GM21381 (cell line): ENCODE measurements around the gene RPN2.

Source experiments
- ATAC-seq: cut with Tn5 transposase; IDR thresholded peaks from one replicate; pipeline ENCODE4 v1.9.1; 2021; ENCODE audit warnings: mild to moderate bottlenecking, moderate library complexity; ENCODE audit not compliant: unreplicated experiment

RPN2 gene

DNA sequence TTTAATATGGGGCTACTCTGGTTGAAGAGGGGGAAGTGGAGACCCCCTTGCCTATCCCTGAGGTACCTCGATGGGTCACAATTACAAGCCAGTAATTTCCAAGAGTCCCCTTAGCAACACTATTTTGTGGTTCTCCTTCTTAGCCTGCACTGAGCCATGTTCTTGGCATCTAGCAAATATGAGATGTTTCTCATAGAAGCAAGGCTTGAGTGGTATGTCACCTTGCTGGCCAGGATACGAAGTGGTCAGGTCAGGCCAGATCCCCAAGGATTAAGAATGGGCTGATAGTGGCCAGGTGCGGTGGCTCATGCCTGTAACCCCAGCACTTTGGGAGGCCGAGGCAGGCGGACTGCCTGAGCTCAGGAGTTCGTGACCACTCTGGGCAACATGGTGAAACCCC, 84.6 kb downstream of the RPN2 start:
- ATAC-seq, result no peak

DNA sequence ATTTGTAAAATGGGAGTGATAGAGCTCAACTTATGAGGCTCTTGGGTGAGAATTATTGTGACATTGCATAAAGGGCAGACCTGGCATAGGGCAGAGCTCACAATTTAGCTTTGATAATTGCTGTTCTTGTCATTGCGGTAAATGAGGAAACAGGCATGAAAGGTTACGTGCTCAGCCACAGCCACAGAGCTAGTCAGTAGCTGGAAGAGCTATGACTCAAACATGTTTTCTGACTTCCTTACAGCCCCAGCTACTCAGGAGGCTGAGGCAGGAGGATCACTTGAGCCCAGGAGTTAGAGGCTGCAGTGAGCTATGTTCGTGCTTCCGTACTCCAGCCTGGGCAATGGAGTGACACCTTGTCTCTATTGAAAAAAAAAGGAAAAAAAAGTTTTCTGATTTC, 86.0 kb downstream of the RPN2 start:
- no peak for ATAC-seq

DNA sequence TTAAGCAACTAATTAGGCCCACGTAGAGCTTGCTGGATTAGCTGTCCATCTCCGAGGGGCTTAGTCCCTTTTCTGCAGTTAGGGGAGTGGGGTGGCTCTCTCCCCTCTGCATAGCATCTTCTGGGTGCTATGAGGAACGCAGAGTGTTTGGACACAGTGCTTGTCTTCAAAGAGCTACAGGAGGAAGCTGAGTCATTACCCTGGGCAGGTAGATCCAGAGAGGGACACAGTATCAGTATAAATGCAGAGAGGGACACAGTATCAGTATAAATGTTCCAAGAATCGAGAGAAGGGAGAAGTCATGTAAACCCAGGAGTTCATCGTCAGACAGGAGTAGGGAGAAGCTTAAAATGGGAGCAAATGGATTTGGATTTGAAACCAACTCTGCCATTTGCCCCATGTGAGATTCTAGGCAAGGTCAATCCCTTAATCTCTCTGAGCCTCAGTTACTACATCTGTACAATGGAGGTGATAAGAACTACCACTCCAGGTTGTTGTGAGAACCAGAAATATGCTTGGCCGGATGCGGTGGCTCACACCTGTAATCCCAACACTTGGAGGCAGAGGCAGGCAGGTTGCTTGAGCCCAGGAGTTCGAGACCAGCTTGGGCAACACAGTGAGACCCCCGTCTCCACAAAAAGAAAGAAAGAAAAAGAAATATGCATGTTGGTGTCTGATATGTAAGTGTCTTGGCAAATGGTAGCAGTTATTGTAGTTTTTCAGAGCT, 88.0 kb downstream of the RPN2 start:
- no peak for ATAC-seq

DNA sequence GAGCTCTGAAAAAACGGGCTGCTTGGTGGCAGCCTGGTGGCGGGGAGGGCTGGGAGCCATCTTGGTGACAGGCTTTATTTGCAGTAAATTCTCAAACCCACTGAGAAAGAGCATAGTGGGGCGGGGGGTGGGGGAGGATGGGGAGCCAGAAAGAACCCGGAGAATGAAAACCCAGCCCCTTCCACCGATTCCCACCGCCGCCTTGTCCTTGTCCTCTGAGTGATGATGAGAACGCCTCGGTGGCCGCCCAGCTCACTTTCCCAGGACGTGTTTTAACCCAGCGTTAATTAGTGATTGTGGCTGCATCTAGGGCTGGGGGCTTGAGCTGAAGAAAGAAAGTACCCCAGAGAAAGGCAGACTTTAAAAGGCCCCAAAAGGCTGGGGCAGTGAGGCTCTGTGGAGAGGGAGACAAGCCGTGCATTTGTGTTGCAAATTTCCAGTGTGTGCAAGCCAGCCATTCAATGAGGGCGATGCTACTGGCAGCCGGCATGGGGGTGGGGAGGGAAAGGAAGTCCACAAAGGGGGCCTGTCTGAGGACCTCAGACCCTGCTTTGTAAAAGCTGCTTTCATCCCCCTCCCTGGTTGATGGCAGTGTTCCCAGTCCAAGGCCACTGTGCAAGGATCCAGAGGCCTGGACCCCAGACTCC, 88.7 kb downstream of the RPN2 start:
- ATAC-seq, result no peak

DNA sequence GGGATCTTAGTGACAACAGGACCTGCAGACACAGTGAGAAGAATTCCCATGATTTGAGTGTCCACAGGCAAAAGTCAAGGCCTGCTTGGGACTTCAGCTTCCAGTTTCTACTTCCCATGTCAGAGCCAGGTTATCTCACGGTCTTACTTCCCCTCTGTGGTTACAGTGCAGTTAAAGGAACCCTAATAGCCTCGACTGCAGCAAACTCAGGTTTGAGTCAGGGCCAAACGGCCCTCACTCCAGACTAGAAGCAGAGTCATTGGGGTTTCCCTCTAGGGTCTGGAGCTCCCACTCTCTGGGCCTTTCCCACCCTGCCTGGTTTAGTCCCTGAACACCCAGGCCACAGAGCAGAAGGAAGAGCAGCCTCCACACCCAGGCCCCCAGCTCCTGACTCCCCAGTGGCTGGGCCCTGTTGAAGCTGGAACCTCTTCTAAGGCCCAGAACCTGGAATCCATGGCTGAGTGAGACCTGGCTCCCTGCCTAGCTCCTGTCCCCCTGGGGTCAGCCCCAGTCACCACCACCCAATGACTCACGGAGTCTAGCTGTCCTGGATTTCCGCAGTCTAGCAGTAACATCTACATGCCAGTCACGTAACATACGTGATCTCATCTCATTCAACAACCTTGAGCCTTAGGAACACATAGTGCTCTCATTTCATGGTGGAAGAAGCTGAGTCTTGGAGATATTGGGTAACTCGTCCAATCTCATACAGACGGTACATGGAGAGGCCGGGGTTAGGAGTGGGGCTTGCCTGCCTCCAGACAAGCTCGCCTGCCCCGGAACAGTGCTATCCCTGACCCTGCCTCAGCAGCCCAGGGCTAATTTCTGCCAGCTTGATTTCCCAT, 91.7 kb downstream of the RPN2 start:
- ATAC-seq, result peak; percentile 41

DNA sequence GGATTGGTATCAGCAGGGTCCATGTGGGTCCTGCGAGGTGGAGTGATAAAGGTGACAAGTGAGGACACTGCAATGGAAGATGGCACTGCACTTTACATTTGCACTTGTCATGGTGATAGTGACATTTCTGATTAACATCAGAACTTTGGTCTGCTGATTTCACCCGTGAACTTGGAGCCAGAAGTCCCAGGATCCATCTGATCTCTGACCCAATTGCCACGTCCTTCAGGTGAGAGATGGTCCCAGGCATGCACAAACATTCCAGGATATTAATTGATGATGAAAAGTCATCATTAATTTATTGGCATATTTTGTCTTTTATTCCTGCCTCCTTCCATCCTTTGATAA, 92.3 kb downstream of the RPN2 start:
- ATAC-seq, result no peak

DNA sequence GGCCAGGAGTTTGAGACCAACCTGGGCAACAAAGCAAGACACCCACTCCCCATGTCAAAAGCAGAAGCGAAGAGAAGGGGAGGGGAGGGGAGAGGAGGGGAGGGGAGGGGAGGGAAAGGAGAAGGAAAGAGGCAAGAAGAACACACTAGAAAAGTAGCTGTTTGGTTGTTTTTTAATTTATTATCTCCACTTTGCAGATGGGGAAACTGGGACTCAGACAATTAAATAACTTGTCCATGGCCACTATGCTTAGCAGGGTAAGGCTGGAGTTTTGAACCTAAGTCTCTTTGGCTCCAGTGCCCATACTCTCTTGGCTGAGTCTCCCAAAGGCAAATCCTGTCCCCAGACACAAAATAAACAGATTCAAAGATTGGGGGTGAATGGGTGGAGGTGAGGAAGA, 94.9 kb downstream of the RPN2 start:
- ATAC-seq, result no peak

DNA sequence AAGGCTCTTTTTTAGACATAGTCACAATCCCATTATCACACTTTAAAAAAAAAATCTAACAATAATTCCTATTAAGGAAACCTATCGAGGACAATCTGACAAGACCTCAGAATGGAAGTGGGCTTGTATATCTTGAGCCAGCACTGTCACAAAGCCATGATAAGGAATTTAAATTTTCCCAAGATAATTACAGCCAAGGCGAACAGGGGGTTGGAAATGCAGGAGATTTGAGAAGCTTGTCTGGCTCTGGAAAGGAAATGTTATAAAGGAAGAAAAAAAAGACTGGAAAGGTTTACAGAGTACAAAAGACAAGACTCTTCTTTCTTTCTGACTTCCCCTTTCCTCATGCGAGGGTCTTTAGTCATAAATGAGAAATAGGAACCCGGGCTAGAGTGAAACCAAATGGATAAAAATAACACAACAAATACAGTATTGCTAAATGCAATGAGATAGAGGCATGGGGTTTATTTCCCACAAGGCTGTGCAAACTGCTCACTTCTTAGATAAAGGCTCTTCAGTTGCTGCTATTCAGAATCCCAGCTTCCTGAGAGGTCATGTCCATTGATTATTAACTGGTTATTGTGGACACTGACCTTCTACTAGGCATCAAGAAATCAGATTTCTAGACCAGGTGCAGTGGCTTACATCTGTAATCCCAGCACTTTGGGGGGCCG, 95.9 kb downstream of the RPN2 start:
- no peak for ATAC-seq

DNA sequence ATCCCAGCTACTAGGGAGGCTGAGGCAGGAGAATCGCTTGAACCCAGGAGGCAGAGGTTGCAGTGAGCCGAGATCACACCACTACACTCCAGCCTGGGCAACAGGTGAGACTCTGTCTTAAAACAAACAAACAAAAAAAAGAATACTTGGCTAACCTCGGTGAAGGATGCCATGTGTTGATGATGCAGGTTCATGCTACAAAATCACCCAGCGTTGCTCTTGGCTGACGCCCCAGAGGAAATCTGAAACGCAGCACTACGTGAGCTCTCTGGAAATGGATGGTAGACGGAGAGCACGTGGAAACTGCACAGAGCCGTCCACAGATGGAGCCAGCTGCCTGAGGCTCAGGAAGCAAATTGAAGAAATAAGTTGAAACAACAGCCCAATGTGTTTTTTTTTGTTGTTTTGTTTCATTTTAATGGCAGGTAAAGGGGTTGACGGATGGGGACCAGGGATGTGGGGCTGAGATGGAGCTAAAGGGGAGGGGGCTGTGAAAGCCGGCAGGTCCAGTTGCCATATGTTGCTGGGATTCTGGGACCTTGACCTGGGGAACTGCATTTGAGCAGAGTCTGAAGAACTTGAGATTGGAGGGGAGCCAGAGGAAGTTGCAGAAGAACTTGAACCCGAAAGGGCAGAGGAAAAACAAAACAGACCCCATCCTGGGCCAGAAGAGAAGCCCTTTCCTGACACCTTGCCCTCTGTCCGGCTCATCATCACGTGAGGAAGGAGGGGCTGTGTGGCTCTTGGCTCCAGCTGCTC, 97.5 kb downstream of the RPN2 start:
- ATAC-seq, result peak; percentile 76

DNA sequence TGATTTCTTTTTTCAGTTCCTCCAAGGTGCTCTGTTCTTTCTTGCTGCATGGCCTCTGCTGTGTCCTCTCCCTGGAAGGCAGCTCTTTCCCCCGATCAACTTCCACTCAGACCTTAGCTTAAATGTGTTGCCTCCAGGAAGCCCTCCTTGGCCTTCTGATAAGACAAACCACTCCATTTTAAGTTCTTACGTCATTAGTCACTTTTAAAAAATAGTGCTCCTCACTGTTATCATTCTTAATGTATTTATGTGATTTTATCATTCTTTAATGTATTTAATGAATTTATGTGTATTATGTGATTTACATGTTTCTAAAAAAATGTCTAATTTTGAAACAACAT, 98.1 kb downstream of the RPN2 start:
- no peak for ATAC-seq

DNA sequence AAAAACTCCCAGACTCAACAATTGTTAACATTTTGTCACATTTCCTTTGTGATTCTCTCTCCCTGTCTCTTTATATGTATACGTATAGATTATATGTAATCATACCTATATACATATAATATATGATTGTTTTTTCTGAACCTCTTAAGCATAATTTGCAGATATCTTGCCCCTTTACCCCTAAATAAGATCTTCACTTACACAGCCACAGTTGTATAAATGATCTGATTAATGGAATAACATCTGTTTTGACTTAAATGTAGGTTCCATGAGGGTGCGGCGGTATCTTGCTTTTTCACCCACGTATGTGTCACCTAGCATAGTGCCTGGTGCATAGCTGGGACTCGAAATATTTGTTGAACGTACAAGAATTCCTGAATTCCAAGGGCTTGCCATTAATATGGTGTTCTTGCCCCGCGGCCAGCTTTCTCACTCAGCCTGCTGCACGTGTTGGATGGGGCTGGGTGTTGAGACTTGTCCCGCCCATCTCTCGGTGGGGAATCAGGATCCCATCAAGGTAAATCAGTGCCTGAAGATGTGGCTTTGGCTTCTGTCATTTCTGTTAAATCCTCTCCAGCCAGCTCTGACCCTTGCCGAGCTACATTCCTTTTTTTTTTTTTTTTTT, 99.9 kb downstream of the RPN2 start:
- no peak for ATAC-seq

DNA sequence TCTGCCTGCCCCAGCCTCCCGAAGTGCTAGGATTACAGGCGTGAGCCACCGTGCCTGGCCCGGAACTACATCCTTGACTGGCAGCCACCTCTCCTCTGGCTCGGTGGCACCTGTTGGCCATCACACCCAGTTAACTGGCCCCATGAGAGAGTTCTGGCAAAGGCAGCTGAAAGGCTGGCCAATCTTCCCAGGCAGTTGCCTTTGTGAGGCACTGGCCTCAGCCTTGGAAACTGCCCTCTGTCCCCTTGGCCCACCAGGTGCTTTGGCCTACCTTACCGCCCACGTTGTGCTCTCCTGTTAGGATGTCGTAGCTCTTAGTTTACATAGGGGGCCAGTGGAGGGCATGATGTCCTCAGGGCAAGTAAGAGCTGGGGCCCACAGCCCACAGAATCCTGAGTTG, 100.7 kb downstream of the RPN2 start:
- no peak for ATAC-seq

DNA sequence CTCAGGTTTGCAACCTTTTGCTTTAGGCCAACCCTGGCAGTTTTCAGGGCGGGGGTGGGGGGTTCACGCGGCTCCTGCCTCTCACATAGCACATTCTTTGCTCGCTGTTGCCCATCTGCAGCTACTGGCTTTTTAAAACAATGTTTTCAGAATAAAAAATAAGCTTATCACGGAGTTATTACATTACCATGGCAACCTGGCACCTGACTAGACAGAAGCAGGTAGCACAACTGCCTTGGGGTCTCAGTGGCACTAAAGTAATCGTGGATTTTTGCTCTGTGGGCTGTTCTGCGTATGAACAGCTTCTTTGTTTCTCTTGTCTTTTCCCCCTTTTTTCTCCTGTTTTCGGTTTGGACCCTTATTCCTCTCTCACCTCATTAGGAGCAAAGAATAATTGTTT, 101.3 kb downstream of the RPN2 start:
- no peak for ATAC-seq

DNA sequence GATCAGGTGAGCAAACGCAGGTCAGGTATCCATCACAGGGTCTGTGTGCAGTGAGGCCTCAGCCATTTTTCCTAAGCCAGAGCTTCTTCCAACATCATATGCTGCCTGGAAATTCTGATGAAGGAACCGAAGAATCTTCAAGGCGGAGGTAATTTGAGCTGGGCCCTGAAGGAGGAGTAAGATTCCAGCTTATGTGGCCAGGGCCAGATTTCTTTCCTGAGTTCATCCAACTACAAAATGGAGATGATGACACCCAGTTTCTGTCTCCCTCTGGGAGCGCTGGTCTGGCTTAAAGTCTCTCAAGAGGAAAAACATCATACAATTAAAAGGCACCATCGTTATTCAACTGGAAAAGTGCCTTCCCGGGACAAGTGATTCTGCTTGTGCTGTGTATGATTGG, 103.4 kb downstream of the RPN2 start:
- no peak for ATAC-seq

DNA sequence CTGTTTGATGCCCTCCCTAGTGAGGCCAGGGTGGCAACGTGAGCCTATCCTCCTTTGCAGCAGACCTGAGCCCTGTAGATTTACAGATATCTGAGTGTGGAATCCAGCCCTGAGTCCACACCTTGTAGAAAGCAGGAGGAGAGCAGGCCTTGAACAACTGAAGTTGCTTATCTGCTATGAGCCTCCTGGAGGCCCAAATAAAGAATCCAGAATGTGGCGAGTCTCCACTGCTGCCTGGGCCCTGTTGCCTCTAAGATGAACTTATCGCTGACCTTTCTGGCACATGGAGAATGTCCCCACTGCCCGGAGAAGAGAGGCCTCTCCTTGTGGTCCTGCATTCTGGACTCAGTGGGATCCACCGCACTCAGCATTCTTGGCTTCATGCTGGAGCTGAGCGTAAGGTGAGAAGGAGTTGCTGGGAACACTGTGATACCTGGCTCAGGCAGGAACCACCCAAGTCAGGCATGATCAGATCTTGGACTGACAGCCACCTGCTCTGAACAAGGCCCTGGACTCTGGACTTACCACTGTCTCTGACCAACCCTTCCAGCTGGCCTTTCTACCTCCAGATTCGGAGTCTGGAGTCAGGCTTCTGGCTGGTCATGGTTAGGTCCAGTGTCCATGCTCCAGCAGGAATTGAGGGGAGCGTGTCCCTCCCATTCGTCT, 104.5 kb downstream of the RPN2 start:
- no peak for ATAC-seq

DNA sequence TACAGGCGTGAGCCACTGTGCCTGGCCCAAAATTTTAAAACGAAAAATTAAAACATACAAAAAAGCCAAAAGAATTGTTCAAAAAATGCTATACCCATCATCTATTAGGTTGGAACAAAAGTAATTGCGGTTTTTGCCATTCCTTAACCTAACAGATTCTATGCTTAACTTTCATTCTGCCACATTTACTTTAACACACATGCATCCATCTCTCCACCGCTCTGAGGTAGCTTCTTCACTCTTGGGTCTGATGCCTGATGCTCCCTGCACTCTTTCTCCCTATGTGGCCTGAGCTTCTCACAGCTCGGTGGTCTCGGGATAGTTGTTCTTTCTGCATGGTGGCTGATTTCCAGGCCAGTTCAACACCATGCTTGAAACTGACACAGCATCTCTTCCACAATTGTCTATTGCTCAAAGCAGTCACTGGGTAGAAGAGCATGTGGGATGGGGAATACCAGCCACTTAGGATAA, 105.6 kb downstream of the RPN2 start:
- ATAC-seq, result no peak

DNA sequence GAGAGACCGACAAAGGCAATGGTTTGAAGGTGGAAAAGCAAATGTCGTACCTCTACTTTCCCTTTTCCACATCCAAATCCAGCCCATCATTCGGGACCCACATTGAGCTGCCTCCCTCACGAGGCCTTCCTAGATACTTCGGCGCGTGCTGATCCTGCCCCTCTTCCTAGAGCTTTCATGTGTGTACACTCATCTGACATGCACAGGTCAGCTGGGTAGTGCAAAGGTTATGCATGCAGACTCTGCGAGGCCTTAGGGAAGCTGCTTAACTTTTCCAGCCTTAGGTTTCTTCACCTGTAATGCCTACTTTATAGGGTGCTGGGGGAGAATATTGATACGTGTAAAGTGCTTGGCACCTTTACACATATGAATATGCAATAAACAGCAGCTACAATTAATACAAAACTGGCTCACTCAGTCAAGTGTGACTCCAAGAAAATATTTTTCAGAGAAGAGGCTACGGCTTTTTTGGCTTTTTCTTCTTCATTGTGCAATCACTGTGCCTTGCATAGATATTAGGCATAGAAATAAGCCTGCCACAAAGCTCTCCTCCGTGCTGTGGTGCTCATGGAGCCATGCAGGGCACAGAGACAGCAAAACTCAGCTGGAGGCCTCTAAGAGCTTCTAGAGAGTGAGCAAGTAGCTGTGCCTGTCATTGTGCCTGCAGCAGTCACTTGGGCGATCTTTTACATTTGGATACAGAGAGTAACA, 106.7 kb downstream of the RPN2 start:
- no peak for ATAC-seq

DNA sequence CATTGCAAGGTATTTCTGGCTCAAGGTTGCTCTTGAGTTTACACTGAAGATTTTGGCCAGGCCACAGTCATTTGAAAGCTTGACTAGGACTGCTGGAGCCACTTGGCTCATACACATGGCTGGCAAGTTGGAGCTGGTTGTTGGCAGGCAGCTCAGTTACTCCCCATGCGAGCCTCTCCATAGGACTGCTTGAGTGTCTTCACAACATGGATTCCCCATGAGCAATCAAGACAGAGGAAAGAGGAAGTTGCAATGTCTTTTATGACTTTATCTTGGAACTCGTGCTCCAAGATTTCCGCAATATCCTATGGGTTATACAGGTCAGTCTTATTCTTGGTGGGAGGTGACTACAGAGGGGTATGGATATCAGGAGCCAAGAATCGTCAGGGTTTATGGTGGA, 109.0 kb downstream of the RPN2 start:
- no peak for ATAC-seq

DNA sequence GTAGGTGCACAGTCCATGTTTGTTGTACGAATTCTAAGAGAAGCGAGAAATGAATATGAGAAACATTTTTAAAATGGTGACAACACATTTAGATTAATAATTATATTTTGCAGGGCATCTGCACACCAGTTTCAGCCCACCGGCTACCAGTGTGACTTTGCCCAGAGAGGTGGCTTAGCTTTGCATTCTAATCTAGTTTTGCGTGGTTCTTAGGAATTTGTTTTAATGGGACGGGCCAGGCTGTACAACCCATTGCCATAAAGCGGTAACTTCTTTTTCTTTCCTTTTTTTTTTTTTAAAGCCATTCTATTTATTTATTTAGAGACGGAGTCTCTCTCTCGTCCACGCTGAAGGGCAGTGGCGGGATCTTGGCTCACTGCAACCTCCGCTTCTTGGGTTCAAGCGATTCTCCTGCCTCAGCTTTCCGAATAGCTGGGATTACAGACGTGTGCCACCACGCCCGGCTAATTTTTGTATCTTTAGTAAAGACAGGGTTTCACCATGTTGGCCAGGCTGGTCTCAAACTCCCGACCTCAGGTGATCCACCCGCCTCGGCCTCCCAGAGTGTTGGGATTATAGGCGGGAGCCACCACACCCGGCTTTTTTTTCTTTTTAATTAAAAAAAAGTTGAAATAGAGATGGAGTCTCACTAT, 111.2 kb downstream of the RPN2 start:
- ATAC-seq, result no peak
